GM18870 (cell line): ENCODE data around the gene IL20.

Experiments used
- ATAC-seq: cut with Tn5 transposase; IDR thresholded peaks from one replicate; pipeline ENCODE4 v1.9.1; 2021; ENCODE audit warnings: moderate library complexity; ENCODE audit not compliant: unreplicated experiment

The IL20 gene

GRCh38 chr1:206899717-206900116, 34.3 kb downstream of the IL20 start:
- ATAC-seq: no peak

- ATAC-seq: no peak
Observed at GRCh38 chr1:206900149-206900548, 34.7 kb downstream of the IL20 start.

GRCh38 chr1:206901944-206902343, 36.5 kb downstream of the IL20 start:
- no peak for ATAC-seq

GRCh38 chr1:206902702-206903101, 37.3 kb downstream of the IL20 start:
- ATAC-seq: no peak

GRCh38 chr1:206903687-206904086, 38.3 kb downstream of the IL20 start:
- ATAC-seq: no peak

GRCh38 chr1:206904423-206905142, 39.2 kb downstream of the IL20 start:
- no peak for ATAC-seq

GRCh38 chr1:206905295-206906164, 40.1 kb downstream of the IL20 start:
- ATAC-seq: no peak

GRCh38 chr1:206907304-206907991, 42.0 kb downstream of the IL20 start:
- no peak for ATAC-seq

GRCh38 chr1:206908038-206908437, 42.6 kb downstream of the IL20 start:
- ATAC-seq: no peak

GRCh38 chr1:206909161-206909882, 43.9 kb downstream of the IL20 start:
- no peak for ATAC-seq

GRCh38 chr1:206909883-206910318, 44.5 kb downstream of the IL20 start:
- no peak for ATAC-seq

- ATAC-seq: no peak
Observed at GRCh38 chr1:206911064-206911663, 45.7 kb downstream of the IL20 start.

GRCh38 chr1:206912445-206913095, 47.1 kb downstream of the IL20 start:
- ATAC-seq: peak; percentile 66

GRCh38 chr1:206913766-206914537, 48.5 kb downstream of the IL20 start:
- no peak for ATAC-seq

GRCh38 chr1:206915030-206915735, 49.8 kb downstream of the IL20 start:
- no peak for ATAC-seq

GRCh38 chr1:206916000-206916709, 50.7 kb downstream of the IL20 start:
- ATAC-seq: no peak

GRCh38 chr1:206918076-206918475, 52.7 kb downstream of the IL20 start:
- ATAC-seq: no peak
